HFFc6 (cell line): ENCODE data around the gene BCL2. TPM values are rescaled to one million over a fixed set of nuclear protein-coding genes. Genes with fewer than 3 reads are reported as not detected.
A peak's percentile ranks its signal among the peaks of the same experiment; 100 is the strongest.

Source experiments
- DNase-seq: peaks from one replicate; pipeline ENCODE4 v3.0.0-alpha.2; 2018
- H3K27ac Mint-ChIP-seq: 2 replicates; pipeline ENCODE4 v1.8.0; 2020; ENCODE audit warnings: mild to moderate bottlenecking, mixed read lengths
- H3K27me3 Mint-ChIP-seq: 2 replicates; pipeline ENCODE4 v1.8.0; 2021; ENCODE audit warnings: mild to moderate bottlenecking, moderate library complexity, mixed read lengths; ENCODE audit not compliant: insufficient read depth
- H3K36me3 Mint-ChIP-seq: 2 replicates; pipeline ENCODE4 v1.8.0; 2021; ENCODE audit warnings: low read depth, mixed read lengths
- H3K4me1 Mint-ChIP-seq: 2 replicates; pipeline ENCODE4 v1.8.0; 2020; ENCODE audit warnings: low read depth, mixed read lengths
- H3K4me3 Mint-ChIP-seq: 2 replicates; pipeline ENCODE4 v1.8.0; 2020; ENCODE audit warnings: mild to moderate bottlenecking, moderate library complexity, mixed read lengths
- H3K9me3 Mint-ChIP-seq: 2 replicates; pipeline ENCODE4 v1.8.0; 2020; ENCODE audit warnings: mild to moderate bottlenecking, mixed read lengths
- total RNA-seq, 6 experiments: library from RNA; stranded (reverse); fragmentation: NEBNext Ultra II Directional; extraction: Animal tissue kit (Norgen Biotek cat#: 25700); gene quantifications; 2 replicates in 1 of 6; 3 replicates in 5 of 6; pipeline ENCODE4 v1.2.3, GENCODE V29; 2021
- TF ChIP-seq, protein P1 (sequence below): fragments of 200-600 bp; sonication (generic); IDR thresholded peaks from 2 replicates; pipeline ENCODE4 v1.5.0; 2021; ENCODE audit warnings: antibody characterized with exemption, mild to moderate bottlenecking

Gene BCL2
- total RNA-seq, 6 experiments from 2014 or later, result 0.17 to 1.1 (median 0.95) TPM

DNA sequence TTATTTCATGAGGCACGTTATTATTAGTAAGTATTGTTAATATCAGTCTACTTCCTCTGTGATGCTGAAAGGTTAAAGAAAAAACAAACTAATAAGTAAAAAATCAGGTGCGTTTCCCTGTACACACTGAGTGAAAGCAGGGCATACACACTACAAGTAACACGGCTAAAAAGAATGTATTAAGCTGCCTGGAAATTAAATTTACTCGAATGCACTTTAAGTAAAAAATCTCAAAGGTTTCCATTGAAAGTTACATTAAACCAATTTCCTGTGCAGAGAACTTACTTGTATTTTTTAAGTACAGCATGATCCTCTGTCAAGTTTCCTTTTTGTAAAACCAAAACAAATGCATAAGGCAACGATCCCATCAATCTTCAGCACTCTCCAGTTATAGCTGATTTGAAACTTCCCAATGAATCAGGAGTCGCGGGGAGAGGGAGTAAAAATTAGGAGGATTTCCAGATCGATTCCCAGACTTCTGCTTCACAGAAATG lies 633 bp downstream of the BCL2 start:
- Mint-ChIP-seq H3K4me3 (peak overlapping the region; percentile 93), H3K36me3 (no peaks in the 10 kb centered on the region; the same call in 1 of the 2 replicates), H3K4me1 (peaks cover 35% of the 10 kb centered on the region), H3K9me3 (no peaks in the 10 kb centered on the region), H3K27me3 (peaks cover 36% of the 10 kb centered on the region), H3K27ac (peak overlapping the region; percentile 55; the same call in 1 of the 2 replicates)
- DNase-seq, result no peak
- TF ChIP-seq, protein P1, sequence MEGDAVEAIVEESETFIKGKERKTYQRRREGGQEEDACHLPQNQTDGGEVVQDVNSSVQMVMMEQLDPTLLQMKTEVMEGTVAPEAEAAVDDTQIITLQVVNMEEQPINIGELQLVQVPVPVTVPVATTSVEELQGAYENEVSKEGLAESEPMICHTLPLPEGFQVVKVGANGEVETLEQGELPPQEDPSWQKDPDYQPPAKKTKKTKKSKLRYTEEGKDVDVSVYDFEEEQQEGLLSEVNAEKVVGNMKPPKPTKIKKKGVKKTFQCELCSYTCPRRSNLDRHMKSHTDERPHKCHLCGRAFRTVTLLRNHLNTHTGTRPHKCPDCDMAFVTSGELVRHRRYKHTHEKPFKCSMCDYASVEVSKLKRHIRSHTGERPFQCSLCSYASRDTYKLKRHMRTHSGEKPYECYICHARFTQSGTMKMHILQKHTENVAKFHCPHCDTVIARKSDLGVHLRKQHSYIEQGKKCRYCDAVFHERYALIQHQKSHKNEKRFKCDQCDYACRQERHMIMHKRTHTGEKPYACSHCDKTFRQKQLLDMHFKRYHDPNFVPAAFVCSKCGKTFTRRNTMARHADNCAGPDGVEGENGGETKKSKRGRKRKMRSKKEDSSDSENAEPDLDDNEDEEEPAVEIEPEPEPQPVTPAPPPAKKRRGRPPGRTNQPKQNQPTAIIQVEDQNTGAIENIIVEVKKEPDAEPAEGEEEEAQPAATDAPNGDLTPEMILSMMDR, result no peak

DNA sequence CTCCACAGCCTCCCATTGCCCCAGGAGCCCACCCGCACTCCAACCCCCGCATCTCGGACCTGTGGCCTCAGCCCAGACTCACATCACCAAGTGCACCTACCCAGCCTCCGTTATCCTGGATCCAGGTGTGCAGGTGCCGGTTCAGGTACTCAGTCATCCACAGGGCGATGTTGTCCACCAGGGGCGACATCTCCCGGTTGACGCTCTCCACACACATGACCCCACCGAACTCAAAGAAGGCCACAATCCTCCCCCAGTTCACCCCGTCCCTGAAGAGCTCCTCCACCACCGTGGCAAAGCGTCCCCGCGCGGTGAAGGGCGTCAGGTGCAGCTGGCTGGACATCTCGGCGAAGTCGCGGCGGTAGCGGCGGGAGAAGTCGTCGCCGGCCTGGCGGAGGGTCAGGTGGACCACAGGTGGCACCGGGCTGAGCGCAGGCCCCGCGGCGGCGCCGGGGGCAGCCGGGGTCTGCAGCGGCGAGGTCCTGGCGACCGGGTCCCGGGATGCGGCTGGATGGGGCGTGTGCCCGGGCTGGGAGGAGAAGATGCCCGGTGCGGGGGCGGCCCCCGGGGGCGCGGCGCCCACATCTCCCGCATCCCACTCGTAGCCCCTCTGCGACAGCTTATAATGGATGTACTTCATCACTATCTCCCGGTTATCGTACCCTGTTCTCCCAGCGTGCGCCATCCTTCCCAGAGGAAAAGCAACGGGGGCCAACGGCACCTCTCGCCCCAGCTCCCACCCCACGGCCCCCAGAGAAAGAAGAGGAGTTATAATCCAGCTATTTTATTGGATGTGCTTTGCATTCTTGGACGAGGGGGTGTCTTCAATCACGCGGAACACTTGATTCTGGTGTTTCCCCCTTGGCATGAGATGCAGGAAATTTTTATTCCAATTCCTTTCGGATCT lies 1.3 kb downstream of the BCL2 start:
- Mint-ChIP-seq H3K27me3 (peaks cover 41% of the 10 kb centered on the region), H3K27ac (no peak overlapping the region), H3K9me3 (no peaks in the 10 kb centered on the region), H3K4me3 (peak overlapping the region; percentile 93), H3K4me1 (peaks cover 35% of the 10 kb centered on the region), H3K36me3 (no peaks in the 10 kb centered on the region; the same call in 1 of the 2 replicates)
- DNase-seq, result no peak
- TF ChIP-seq, protein P1, result peak; percentile 58

DNA sequence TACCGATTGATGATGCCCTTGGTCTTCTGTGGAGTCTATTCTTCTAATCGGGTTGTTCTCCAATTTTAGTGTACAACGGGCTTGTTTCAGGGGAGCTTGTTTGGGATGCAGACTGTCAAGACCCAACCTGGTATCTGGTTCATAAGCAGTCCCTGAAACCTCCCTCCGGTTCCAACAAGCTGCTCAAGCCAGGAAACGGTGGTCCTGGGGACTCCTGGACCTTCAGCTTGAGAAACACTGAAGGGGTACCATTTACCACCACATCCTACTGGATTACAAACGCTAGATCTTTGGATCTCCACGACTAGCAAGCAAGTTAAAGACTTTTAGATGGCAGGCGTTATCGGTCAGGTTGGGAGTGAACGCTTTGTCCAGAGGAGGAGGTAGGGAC lies 2.0 kb downstream of the BCL2 start:
- TF ChIP-seq, protein P1, result no peak
- no peak overlapping the region for H3K27ac Mint-ChIP-seq
- peaks cover 44% of the 10 kb centered on the region for H3K27me3 Mint-ChIP-seq
- H3K36me3 Mint-ChIP-seq, result no peaks in the 10 kb centered on the region; the same call in 1 of the 2 replicates
- no peaks in the 10 kb centered on the region for H3K9me3 Mint-ChIP-seq
- H3K4me3 Mint-ChIP-seq, result peak overlapping the region; percentile 55; the same call in 1 of the 2 replicates
- H3K4me1 Mint-ChIP-seq, result peaks cover 30% of the 10 kb centered on the region
- DNase-seq, result no peak

DNA sequence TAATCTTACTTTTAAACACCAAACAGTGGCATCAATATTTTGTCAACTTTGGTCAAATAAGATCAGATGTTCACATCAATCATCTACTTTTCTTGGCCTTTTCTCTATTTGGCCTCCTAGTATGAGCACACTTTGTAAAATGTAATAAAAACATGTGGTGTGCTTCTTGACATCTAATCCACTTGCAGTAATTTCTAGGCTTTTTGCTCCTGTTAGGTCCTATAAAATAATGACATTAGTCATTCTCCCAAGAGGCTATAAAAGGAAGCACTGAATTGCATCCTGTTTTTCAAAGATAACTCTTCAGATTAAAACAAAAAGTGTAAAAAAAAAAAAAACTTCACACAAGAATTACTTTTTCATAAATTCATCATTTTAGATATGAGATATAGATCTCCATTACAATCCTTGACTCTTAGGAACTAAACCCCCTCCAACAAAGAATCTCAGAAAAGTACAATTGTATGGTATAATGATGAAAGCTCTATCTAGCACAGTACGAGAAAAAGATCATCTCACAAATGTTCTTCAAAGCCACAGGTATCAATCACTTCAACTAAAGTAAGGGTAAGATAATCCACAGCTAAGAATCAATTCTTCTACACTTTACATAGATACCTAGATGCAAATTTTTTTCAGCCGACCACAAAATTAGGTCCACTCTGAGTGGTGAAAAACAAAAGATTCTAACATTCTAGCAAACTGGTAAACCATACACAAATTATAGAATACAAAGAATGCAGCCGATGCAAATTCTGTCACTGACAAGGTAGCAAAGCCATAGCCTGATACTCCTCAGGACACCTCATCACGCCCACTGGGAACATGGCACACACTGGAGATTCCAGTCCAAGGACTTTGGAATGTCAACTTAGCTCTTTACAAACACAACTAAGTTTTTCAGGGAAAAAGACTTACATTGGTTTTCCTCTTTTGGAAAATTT lies 2.7 kb downstream of the BCL2 start:
- H3K36me3 Mint-ChIP-seq, result no peaks in the 10 kb centered on the region; the same call in 1 of the 2 replicates
- peaks cover 44% of the 10 kb centered on the region for H3K27me3 Mint-ChIP-seq
- peaks cover 23% of the 10 kb centered on the region for H3K4me1 Mint-ChIP-seq
- H3K9me3 Mint-ChIP-seq, result no peaks in the 10 kb centered on the region
- TF ChIP-seq, protein P1, result no peak
- H3K4me3 Mint-ChIP-seq, result no peak overlapping the region
- H3K27ac Mint-ChIP-seq, result no peak overlapping the region
- DNase-seq, result no peak

DNA sequence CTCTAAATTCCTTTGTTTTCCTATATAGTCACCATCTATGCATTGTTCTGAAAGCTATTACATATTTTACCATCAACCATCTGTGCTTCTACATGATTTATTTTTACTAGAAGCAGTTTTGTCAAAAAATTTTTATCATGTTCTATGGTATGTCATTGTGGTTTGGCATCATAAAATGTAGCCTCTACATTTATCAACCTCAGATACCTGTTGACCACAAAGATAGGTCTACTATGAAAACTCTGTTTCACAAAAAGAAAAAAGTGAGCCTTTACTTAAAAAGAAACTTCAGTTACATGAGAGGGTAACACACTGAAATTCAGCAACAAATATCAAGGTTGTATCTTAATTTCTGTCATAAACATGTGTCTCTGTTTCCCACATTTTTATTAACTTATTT lies 3.7 kb downstream of the BCL2 start:
- Mint-ChIP-seq H3K27me3 (peaks cover 48% of the 10 kb centered on the region), H3K27ac (no peak overlapping the region)

More for the DNA sequence above, 3.7 kb downstream of the BCL2 start:
- DNase-seq, result no peak
- no peaks in the 10 kb centered on the region for H3K9me3 Mint-ChIP-seq
- H3K36me3 Mint-ChIP-seq, result no peaks in the 10 kb centered on the region; the same call in 1 of the 2 replicates
- H3K4me1 Mint-ChIP-seq, result peaks cover 18% of the 10 kb centered on the region
- TF ChIP-seq, protein P1, result no peak
- no peak overlapping the region for H3K4me3 Mint-ChIP-seq
